Measurements from ENCODE around the gene CD63. TPM values are rescaled to one million over a fixed set of nuclear protein-coding genes. Genes with fewer than 3 reads are reported as not detected.

Gene CD63
- total RNA-seq, 1 experiment from 2014 or later, result 581 TPM

DNA sequence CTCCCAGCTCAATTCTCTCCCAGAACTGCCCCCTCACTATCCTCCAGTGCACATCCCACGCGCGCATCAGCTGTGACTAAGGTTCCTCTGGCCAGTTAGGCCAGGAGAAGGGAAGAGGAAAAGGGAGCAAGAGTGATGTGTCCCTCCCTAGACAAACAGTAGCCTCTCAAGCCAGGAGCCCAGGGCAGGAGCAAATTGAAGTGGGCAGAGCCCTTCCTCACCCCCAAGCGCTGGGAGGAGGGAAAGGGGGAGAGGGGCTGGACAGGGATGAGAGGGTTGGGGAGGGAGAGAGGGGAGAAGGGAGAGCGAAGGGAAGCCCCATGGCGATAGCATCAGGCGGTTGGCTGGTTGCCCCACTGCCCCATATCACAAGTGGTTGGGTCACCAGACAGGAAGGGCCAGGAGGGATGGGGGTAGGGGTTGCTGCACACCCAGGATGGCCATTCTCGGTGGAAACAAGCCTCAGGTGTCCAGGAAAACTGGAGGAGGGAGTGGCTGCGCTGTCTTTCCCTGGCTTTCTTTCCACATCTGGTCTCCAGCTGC, 1.1 kb downstream of the CD63 start:
- Histone ChIP-seq H3K27ac (ENCODE audit: insufficient read length, low read depth, low read length) (no peak overlapping the region), H3K79me2 (ENCODE audit: insufficient read depth, low read length) (peaks cover 7% of the 10 kb centered on the region; the same call in 1 of the 2 replicates), H3K4me2 (ENCODE audit: insufficient read depth, insufficient read length, low read length) (peak overlapping the region; percentile 83), H2AK5ac (ENCODE audit: insufficient read length, low read length) (no peak overlapping the region), H3K9me3 (ENCODE audit: control insufficient read depth, low read depth, low read length) (no peaks in the 10 kb centered on the region), H2BK120ac (ENCODE audit: low read depth, low read length, poor library complexity, severe bottlenecking) (no peak overlapping the region), H3K4ac (ENCODE audit: low read depth, low read length) (no peak overlapping the region), H2AFZ (ENCODE audit: low read length) (no peak overlapping the region), H3K27me3 (ENCODE audit: insufficient read depth, low read length) (no peaks in the 10 kb centered on the region), H3K14ac (ENCODE audit: insufficient read depth, low read length) (peak overlapping the region; percentile 74), H2BK20ac (ENCODE audit: low read depth, low read length, poor library complexity, severe bottlenecking) (no peak overlapping the region), H4K5ac (ENCODE audit: insufficient read length, low read depth, low read length) (no peak overlapping the region), H4K8ac (replicated peaks; ENCODE audit: insufficient read length, low read depth, low read length) (no peak overlapping the region), H2BK5ac (ENCODE audit: insufficient read length, low read length) (no peak overlapping the region), H3K4me1 (ENCODE audit: insufficient read depth, low read length) (peaks cover 3% of the 10 kb centered on the region; the same call in 1 of the 2 replicates), H4K91ac (ENCODE audit: insufficient read length, low read depth, low read length) (no peak overlapping the region), H3K56ac (ENCODE audit: insufficient read length, low read depth, low read length) (no peak overlapping the region), H4K20me1 (ENCODE audit: control insufficient read depth, insufficient read depth, insufficient read length) (no peaks in the 10 kb centered on the region), H3K23ac (ENCODE audit: insufficient read length, low read depth, low read length) (no peak overlapping the region), H2BK15ac (ENCODE audit: low read depth, low read length) (no peak overlapping the region), H3K9ac (ENCODE audit: extremely low read depth, insufficient read length, low read length) (peak overlapping the region; percentile 50), H3K79me1 (ENCODE audit: insufficient read depth, low read depth, low read length, poor library complexity, severe bottlenecking) (peaks cover 7% of the 10 kb centered on the region), H3T11ph (ENCODE audit: low read length) (no peak overlapping the region), H3K23me2 (ENCODE audit: insufficient read length, low read depth, low read length, poor library complexity, severe bottlenecking) (peaks cover 14% of the 10 kb centered on the region), H2BK12ac (ENCODE audit: insufficient read length, low read depth, low read length) (no peak overlapping the region), H3K18ac (ENCODE audit: insufficient read length, low read depth, low read length) (peak overlapping the region; percentile 21)
- Mint-ChIP-seq H3K36me3 (ENCODE audit: insufficient read depth in 1 of 3, low read depth in 3 of 3) (peaks cover 21 to 46% (median 46%) of the 10 kb centered on the region in 3 experiments; a peak in 6 of 7 replicates), H3K27ac (peak overlapping the region in 2 of 3 experiments; percentile 28 to 80; a peak in 3 of 7 replicates), H3K9me3 (no peaks in the 10 kb centered on the region; a peak in 1 of 5 replicates), H3K4me3 (peak overlapping the region; percentile 89 to 93), H3K4me1 (peaks cover 36 to 40% of the 10 kb centered on the region in 2 experiments), H3K27me3 (ENCODE audit: low read depth) (no peaks in the 10 kb centered on the region; the same call in 1 of the 2 replicates)
- no peak for DNase-seq
- TF ChIP-seq, protein P1, sequence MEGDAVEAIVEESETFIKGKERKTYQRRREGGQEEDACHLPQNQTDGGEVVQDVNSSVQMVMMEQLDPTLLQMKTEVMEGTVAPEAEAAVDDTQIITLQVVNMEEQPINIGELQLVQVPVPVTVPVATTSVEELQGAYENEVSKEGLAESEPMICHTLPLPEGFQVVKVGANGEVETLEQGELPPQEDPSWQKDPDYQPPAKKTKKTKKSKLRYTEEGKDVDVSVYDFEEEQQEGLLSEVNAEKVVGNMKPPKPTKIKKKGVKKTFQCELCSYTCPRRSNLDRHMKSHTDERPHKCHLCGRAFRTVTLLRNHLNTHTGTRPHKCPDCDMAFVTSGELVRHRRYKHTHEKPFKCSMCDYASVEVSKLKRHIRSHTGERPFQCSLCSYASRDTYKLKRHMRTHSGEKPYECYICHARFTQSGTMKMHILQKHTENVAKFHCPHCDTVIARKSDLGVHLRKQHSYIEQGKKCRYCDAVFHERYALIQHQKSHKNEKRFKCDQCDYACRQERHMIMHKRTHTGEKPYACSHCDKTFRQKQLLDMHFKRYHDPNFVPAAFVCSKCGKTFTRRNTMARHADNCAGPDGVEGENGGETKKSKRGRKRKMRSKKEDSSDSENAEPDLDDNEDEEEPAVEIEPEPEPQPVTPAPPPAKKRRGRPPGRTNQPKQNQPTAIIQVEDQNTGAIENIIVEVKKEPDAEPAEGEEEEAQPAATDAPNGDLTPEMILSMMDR (conservative IDR thresholded peaks at IDR 0.05), result no peak
- WGBS (ENCODE audit: extremely low coverage, insufficient read length, low lambda C conversion rate), result no CpG with 5 or more reads among the region's 9 CpGs

All from H9 (cell line).